Ovary (tissue), 9 donors: ENCODE measurements around the gene POLR2J. TPM values are rescaled to one million over a fixed set of nuclear protein-coding genes. Genes with fewer than 3 reads are reported as not detected.

ENCODE experiments used
- DNase-seq, 5 donors: peaks; one replicate each; pipeline ENCODE4 v3.0.0-alpha.2; 2019 to 2020
- H3K27ac ChIP-seq, 2 donors: fragments of 200-600 bp; one replicate each; pipeline versions ENCODE4 v1.5.1 to v1.8.0; 2019 to 2022
- H3K27me3 ChIP-seq: fragments of 200-600 bp; one replicate; pipeline ENCODE4 v1.8.0; 2022
- H3K36me3 ChIP-seq: fragments of 200-600 bp; sonication (generic); one replicate; pipeline ENCODE4 v1.5.1; 2019
- H3K4me1 ChIP-seq: one replicate; pipeline ENCODE4 v1.8.1; 2013; ENCODE audit warnings: mild to moderate bottlenecking, moderate library complexity; ENCODE audit not compliant: insufficient read depth
- H3K4me3 ChIP-seq: fragments of 200-600 bp; sonication (generic); one replicate; pipeline ENCODE4 v1.5.1; 2017
- H3K9me3 ChIP-seq, 2 donors: fragments of 200-600 bp in 1 of 2; sonication (generic) in 1 of 2; one replicate each; pipeline versions ENCODE4 v1.5.1 to v1.8.1; 2013 to 2019; ENCODE audit warnings: mild to moderate bottlenecking in 1 of 2, moderate library complexity in 1 of 2
- CTCF ChIP-seq, 3 donors: fragments of 450-650 bp in 2 of 3; fragments of 200-600 bp in 1 of 3; IDR thresholded peaks; one replicate each; pipeline versions ENCODE4 v1.5.1 to v1.8.0; 2016 to 2022; ENCODE audit warnings: antibody characterized with exemption in 3 of 3, mild to moderate bottlenecking in 1 of 3
- EP300 ChIP-seq: sonication (generic); formaldehyde crosslinking; IDR thresholded peaks from one replicate; pipeline ENCODE4 v1.6.1; 2017; ENCODE audit warnings: antibody characterized with exemption
- POLR2A ChIP-seq: fragments of 450-650 bp; IDR thresholded peaks from one replicate; pipeline ENCODE4 v1.6.1; 2017; ENCODE audit warnings: antibody characterized with exemption, mild to moderate bottlenecking, moderate library complexity
- WGBS, 3 donors: extraction: QIAGEN DNeasy Blood & Tissue Kit in 1 of 3; methylation state at CpG; one replicate each; pipeline versions ENCODE4 v1.1.5 to v1.1.7; 2013 to 2017; 5-methylcytosine and 5-hydroxymethylcytosine counted together
- intact Hi-C, 4 donors: fragments of 100-400 bp; cut with DNase I; formaldehyde crosslinking; loops; one replicate each; pipeline versions ENCODE4 v1.11.0 to v1.15.1; 2022 to 2023
- polyA plus RNA-seq, 2 donors: library from polyadenylated mRNA; stranded (reverse); fragments of 200-250 nt in 1 of 2; fragments of 350-450 nt in 1 of 2; fragmentation: Illumina TruSeq in 1 of 2; extraction: RNeasy Lipid Tissue Mini Kit (QIAGEN cat#74804) in 1 of 2; gene quantifications; one replicate each; pipeline ENCODE4 v1.2.3, GENCODE V29; 2013 to 2014
- total RNA-seq, 7 donors: library from RNA; depleted of rRNA in 2 of 7; stranded (reverse); fragments of >200 nt in 2 of 7; fragmentation: NEBNext Ultra II Directional in 3 of 7; extraction: Animal tissue kit (Norgen Biotek cat#: 25700) in 3 of 7; gene quantifications; one replicate each; pipeline versions ENCODE4 v1.1.0 to v1.2.4, GENCODE V29; 2016 to 2023
- donor health status: DM: no; HTN: no; CAD: no; lungs with moderate emphysema.
- donor health status: DM: no; HTN: no; CAD: no.
- donor health status: Bipolar disorder and iron deficiency.
- donor health status: DM: yes; HTN: yes; CAD: no.
- donor health status: DM: no; HTN: no; CAD: no.
- donor health status: DM: yes; HTN: yes; CAD: no.

The POLR2J gene
- total and polyA plus RNA-seq, 9 donors, result 17.7 to 77.1 (median 41.9) TPM

GRCh38 chr7:102449136-102449535 lies 29.6 kb downstream of the POLR2J start:
- H3K27ac ChIP-seq, result no peak overlapping the region
- WGBS, 3 donors, result 96 to 98% (median 96%) methylated on average over 15 of the region's 15 CpGs
- TF ChIP-seq POLR2A (no peak), EP300 (no peak), CTCF (IDR thresholded peaks at IDR 0.05) (no peak)
- H3K27me3 ChIP-seq, result no peaks in the 10 kb centered on the region
- intact Hi-C loops, result no loop called here
- H3K9me3 ChIP-seq, result no peaks in the 10 kb centered on the region
- H3K4me1 ChIP-seq, result no peaks in the 10 kb centered on the region
- DNase-seq, result no peak
- H3K4me3 ChIP-seq, result no peak overlapping the region
- H3K36me3 ChIP-seq, result no peaks in the 10 kb centered on the region

GRCh38 chr7:102447311-102447710 lies 31.4 kb downstream of the POLR2J start:
- no peak for TF ChIP-seq POLR2A
- TF ChIP-seq CTCF (IDR thresholded peaks at IDR 0.05), result no peak
- no peak for TF ChIP-seq EP300
- H3K27me3 ChIP-seq, result no peaks in the 10 kb centered on the region
- no peak overlapping the region for H3K27ac ChIP-seq
- no peaks in the 10 kb centered on the region for H3K4me1 ChIP-seq
- 84 to 88% (median 85%) methylated on average over 13 to 14 of the region's 14 CpGs for WGBS, 3 donors
- H3K36me3 ChIP-seq, result no peaks in the 10 kb centered on the region
- DNase-seq, result no peak
- intact Hi-C loops, result no loop called here
- no peak overlapping the region for H3K4me3 ChIP-seq
- no peaks in the 10 kb centered on the region for H3K9me3 ChIP-seq

DNA sequence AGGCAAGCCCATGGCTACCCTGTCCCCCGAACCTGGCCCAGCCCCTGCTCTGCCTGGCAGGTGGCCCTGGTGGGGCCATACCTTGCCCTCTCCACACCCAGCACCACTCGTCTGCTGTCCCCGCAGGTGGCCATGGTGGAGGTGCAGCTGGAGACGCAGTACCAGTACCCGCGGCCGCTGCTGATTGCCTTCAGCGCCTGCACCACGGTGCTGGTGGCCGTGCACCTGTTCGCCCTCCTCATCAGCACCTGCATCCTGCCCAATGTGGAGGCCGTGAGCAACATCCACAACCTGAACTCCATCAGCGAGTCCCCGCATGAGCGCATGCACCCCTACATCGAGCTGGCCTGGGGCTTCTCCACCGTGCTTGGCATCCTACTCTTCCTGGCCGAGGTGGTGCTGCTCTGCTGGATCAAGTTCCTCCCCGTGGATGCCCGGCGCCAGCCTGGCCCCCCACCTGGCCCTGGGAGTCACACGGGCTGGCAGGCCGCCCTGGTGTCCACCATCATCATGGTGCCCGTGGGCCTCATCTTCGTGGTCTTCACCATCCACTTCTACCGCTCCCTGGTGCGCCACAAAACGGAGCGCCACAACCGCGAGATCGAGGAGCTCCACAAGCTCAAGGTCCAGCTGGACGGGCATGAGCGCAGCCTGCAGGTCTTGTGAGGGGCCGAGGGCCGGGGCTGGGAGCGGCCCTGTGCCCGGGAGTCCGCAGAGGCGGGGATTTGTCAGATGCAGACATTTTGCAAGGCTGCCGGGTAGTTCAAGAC lies 32.1 kb downstream of the POLR2J start:
- no peaks in the 10 kb centered on the region for H3K27me3 ChIP-seq
- no peak for DNase-seq
- no peaks in the 10 kb centered on the region for H3K36me3 ChIP-seq
- no peaks in the 10 kb centered on the region for H3K9me3 ChIP-seq
- 93 to 96% (median 94%) methylated on average over 41 of the region's 41 CpGs for WGBS, 3 donors
- H3K4me1 ChIP-seq, result no peaks in the 10 kb centered on the region
- no peak overlapping the region for H3K4me3 ChIP-seq
- no peak overlapping the region for H3K27ac ChIP-seq
- TF ChIP-seq POLR2A (no peak), EP300 (no peak), CTCF (IDR thresholded peaks at IDR 0.05) (no peak)
- intact Hi-C loops, result no loop called here

GRCh38 chr7:102445674-102446071 lies 33.0 kb downstream of the POLR2J start:
- Histone ChIP-seq H3K27me3 (no peaks in the 10 kb centered on the region), H3K27ac (peak overlapping the region in 1 of 2 donors; percentile 11), H3K9me3 (no peaks in the 10 kb centered on the region), H3K4me1 (no peaks in the 10 kb centered on the region), H3K36me3 (no peaks in the 10 kb centered on the region), H3K4me3 (no peak overlapping the region)
- DNase-seq, result no peak
- TF ChIP-seq EP300 (no peak), CTCF (IDR thresholded peaks at IDR 0.05) (no peak), POLR2A (no peak)
- WGBS, 3 donors, result 50 to 95% (median 72%) methylated on average over 2 of the region's 2 CpGs
- intact Hi-C loops, result no loop called here
